ENCODE measurements around the gene RIC3.

The RIC3 gene, protein sequence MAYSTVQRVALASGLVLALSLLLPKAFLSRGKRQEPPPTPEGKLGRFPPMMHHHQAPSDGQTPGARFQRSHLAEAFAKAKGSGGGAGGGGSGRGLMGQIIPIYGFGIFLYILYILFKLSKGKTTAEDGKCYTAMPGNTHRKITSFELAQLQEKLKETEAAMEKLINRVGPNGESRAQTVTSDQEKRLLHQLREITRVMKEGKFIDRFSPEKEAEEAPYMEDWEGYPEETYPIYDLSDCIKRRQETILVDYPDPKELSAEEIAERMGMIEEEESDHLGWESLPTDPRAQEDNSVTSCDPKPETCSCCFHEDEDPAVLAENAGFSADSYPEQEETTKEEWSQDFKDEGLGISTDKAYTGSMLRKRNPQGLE

DNA sequence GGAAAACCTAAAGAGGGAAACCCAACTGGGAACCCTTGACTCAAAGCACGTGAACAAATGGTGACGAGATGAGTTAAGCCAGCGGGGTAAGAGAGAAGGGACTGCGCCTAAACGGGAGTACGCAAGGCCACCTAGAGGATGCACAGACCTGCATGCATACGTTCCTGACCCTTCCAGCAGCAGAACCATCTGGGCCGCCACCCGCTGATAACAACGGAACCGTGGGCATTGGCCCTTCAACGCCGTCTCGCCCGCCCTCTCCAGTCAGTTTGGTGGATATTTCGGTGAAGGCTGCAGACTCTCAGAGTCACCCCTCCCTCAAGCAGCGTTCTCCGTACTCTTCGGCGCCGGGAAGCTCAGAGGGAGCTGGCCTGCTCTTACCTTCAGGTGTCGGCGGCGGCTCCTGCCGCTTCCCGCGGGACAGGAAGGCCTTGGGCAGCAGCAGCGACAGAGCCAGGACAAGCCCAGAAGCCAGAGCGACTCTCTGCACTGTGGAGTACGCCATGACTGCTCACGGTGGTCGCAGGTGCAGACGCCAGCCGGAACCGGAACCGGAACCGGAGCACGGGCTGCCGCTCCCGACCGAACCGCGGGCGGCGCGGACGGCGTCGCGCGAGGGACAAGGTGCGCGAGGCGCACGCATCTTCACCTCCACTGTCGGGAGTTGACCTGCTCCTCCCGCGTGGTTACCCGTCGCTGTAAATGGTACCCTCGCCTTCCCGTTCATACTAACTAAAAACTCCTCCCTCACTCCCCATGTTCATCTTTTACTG is at the start of gene RIC3:
RIC3 (minus strand) TSS at position 541 of the 773 bp plus-strand sequence; CDS start at position 505, 36 bp downstream.
- peak; percentile 24 for DNase-seq (ENCODE audit: low read depth)

DNA sequence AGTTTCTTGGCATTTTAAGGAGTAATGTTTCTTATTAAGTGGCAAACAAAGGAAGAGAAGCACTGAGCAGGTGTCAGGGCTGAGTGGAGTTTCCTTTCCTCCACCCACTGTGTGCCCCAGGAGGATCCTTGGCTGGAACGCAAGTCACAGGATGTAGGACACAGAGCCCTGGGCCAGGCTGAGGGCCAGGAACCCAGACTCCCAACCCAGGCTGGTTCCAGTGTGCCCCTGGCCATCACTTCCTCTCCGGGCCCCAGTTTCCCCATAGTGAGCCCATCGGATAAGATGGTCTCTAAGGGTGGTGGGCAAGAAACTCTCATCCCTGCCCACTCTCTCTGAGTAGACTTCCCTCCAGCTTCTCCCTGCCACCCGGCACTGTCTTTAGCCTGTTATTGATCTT is 49.6 kb upstream of the RIC3 start:
- no peak for DNase-seq (ENCODE audit: low read depth)

DNA sequence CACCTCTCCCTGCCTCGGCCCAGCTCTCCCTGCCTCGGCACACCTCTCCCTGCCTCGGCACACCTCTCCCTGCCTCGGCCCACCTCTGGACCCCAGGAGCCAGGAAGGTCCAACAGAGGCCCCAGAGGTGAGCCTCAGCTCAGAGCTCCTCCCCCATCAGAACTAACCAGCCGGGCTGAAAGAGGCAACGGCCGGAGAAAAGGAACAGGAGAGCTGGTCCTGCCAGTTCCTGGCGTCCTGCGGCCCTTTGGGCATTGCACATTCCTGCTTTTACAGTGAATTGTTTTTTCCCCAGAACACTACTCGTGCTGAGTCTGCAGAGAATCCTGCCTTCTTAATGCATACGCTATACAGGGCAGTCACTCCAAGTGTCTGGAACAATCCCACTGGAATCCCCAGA is 49.1 kb upstream of the RIC3 start:
- no peak for DNase-seq (ENCODE audit: low read depth)

DNA sequence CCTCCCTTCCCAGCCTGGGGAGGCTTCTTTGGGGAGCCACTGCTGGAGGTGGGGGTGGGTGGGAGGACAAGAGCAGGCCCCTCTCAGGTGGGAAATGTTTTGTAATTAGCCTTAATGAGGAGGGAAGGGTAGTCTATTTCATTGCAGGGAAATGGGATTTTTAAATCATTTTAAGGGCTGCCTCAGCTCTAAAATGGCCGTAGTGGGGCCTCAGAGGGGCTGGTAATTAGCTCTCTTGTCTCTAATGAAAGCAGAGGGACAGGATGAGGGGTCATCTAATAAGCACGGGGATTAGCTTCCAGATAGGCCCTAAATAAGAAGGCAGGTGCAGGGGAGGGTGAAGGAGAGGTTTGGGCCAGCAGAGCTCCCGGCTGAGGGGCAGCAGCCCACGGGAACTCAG is 48.3 kb upstream of the RIC3 start:
- no peak for DNase-seq (ENCODE audit: low read depth)

DNA sequence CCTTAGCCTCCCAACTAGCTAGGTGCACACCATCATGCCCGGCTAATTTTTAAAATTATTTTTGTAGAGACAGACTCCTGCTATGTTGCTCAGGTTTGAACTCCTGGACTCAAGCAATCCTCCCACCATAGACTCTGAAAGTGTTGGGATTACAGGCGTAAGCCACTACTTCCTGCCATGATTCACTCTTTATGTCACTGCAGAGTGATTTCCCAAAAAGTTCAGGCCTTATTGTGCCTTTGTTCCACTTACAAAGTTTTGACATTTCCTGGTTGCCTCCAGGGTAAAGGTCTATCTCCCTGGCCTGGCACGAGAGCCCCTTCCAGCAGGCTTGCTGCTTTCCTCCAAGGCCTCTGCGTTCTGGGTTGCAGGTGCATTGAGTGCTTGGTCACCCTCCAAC is 44.6 kb upstream of the RIC3 start:
- DNase-seq (ENCODE audit: low read depth), result no peak

DNA sequence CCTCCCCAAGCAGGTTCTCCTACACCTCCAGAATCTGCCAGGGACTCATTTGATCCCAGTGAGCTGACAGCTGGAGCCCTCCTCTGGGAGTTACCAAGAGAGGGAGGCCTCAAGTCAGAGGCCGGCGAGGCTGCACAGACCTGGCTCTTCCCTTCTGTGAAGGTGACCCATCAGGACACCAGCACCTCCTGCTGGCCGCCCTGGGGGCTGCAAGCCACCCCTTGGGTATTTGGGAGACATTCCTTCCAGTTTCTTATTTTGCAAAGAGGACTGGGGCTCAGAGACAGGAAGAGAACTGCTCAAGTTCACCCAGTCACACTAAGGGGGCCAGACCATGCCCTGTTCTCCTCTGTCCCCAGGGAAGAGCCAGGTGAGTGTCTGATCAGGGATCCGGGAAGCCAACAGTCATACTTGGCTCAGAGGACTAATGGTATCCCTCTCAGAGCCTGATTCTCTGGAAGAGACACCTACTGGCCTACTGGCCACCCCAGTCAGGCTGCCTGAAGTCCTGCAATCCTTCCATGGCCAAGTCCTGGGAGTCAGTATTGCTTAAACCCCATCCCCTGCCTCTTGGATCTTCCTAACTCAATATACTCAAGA is 40.5 kb upstream of the RIC3 start:
- DNase-seq (ENCODE audit: low read depth), result no peak

DNA sequence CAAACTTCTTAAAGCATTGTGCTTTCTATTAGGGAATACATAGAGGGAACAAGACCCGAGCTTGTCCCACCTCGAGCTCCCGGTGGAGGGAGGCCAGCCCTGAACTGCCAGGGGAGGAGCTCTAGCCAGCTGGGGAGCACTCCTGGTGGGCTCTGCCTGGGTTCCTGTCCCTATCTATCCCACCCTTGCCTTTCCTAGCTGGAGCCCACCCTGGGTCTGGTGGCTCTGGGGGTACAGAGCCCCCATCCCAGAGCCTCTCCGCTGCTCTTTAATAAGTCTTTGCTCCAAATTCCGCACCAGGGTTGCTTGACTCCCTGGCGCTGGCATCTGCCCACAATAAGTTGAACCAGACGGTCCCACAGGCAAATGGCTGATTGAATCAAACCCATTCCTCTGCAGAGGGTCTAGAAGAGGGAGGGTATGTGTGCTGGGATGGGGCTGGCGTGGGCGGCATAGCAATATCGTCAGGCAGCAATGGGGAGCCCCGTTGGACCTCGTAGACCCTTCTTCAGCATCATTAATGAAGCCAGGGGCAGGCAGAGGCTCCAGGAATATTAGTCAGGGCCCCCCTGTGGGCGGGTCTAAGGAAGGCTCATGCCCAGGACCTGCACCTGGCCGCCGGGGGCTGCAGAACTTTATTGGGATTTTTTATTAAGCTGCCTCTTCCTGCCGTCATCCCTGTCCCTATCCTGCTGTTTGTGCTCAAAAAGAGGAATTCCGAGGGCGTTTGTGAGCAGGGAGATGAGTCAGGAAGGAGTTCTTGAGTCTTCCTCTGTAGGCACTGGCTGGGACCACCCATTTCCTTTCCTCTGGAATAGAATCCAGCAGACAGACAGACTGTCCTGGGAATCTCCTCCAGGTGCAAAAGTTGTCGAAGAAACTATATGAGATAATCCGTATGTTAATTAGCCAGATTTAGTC is 38.5 kb upstream of the RIC3 start:
- no peak for DNase-seq (ENCODE audit: low read depth)

GRCh38 chr11:8206251-8207079 is 37.6 kb upstream of the RIC3 start:
- no peak for DNase-seq (ENCODE audit: low read depth)

- no peak for DNase-seq (ENCODE audit: low read depth)
Observed at GRCh38 chr11:8205566-8205965, 36.7 kb upstream of the RIC3 start.

DNA sequence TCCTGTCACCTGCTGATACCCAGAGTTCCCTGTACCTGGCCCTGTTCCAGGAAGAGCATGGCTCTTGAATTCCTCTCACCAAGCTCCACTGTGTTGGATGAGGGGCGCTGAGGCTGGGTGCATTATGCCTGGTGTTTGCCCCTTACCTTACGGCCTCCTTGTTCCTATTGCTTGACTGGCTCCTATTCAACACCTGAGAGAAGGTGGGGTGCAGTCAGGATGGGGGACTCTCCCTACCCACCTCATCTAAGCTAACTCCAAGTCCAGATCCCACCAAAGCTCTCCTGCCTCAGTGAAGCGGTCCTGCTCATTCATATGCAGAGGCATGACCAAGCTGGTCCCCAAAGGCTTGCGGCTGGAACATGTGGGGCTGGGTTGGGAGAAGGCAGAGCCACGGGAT is 35.8 kb upstream of the RIC3 start:
- no peak for DNase-seq (ENCODE audit: low read depth)

DNA sequence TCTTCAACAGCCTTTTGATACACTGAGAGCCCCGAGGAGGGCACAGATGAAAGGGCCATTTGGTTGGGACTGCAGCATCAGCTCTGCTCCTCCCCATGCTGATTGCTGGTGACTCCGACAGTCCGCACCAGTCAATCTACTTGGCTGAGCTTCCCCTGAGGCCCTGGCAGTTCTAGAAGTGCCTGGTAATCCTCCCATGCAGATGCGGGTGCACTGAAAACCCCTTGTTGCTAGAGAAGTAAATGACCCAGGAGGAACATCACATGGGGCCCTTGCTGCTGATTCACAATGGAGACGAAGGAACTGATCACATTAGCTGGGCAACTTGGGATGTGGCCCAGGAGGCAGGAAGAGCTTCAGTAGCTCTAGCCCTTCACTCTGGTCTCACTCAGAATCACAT is 35.2 kb upstream of the RIC3 start:
- no peak for DNase-seq (ENCODE audit: low read depth)

- no peak for DNase-seq (ENCODE audit: low read depth)
Observed at GRCh38 chr11:8203414-8203715, 34.5 kb upstream of the RIC3 start.

- DNase-seq (ENCODE audit: low read depth), result no peak
Observed at GRCh38 chr11:8202516-8203413, 33.9 kb upstream of the RIC3 start.

- no peak for DNase-seq (ENCODE audit: low read depth)
Observed at GRCh38 chr11:8201644-8202365, 33.0 kb upstream of the RIC3 start.

DNA sequence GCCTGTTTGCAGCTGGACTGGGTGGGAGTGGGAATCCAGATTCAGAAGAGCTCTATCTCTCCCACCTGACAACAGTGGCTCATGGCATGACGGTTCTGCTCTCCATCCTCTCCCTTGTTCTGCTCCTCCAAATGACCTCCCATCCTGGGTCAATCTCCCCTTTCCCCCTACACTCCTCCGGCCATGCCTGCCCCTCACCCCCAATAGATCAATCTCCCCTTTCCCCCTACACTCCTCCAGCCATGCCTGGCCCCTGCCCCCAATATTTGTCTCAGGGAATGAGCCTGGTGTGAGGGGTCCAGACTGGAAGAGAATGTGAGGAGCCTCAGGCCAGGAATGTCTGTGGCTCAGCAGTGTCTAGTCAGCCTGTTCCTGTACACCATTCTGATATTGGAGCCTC is 30.9 kb upstream of the RIC3 start:
- no peak for DNase-seq (ENCODE audit: low read depth)

DNA sequence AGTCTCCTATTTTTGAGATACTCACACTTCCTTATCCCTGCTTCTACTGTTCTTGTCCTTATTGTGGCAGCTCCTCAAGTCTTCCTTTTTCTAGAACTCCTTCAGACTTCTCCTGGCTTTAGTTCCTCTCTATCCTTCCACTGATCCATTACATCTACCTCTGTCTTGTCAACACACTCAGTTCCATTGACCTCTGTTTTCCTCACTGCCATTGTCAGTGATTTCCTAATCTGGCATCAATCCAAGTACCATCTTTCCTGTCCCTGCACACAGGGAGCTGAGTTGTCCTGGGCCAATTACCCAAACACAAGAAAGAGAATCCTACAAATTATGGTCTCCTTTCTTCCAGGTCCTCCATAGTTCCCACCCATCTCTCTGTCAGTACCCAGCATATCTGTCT is 27.9 kb upstream of the RIC3 start:
- no peak for DNase-seq (ENCODE audit: low read depth)

DNA sequence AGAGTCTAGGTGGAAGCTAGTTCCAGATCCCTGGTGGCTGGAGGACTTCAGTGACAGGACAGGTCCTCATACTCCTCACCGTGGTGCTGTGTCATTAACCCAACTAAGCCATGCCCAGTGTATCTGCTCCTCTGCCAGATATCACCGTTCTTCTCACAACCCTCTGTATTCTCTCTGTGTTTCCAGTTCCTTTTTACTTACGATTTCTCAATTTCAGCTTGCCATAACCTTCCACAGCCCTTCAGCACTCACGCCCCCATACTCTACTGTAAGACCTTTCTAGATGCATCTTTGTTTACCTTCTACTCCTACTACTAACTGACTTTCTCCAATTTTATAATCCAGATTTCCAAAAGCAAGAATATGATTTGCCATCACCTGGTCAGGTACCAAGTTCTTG is 26.1 kb upstream of the RIC3 start:
- DNase-seq (ENCODE audit: low read depth), result no peak

DNA sequence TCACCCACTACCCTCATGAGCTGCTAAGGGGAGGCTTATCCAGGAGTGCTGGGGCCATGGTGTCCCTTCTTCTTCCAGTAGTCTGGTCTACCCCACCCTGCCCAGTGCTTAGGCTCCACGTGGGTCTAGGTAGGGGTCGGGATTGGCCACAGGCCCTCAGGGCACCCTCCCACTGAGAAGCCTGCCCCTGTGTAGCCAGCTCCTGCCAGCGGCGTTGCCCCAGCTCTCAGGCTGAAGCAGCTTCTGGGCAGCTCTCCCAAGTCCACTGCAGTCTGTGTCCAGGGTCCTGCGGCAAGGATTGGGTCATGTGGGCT is 24.0 kb upstream of the RIC3 start:
- DNase-seq (ENCODE audit: low read depth), result no peak

DNA sequence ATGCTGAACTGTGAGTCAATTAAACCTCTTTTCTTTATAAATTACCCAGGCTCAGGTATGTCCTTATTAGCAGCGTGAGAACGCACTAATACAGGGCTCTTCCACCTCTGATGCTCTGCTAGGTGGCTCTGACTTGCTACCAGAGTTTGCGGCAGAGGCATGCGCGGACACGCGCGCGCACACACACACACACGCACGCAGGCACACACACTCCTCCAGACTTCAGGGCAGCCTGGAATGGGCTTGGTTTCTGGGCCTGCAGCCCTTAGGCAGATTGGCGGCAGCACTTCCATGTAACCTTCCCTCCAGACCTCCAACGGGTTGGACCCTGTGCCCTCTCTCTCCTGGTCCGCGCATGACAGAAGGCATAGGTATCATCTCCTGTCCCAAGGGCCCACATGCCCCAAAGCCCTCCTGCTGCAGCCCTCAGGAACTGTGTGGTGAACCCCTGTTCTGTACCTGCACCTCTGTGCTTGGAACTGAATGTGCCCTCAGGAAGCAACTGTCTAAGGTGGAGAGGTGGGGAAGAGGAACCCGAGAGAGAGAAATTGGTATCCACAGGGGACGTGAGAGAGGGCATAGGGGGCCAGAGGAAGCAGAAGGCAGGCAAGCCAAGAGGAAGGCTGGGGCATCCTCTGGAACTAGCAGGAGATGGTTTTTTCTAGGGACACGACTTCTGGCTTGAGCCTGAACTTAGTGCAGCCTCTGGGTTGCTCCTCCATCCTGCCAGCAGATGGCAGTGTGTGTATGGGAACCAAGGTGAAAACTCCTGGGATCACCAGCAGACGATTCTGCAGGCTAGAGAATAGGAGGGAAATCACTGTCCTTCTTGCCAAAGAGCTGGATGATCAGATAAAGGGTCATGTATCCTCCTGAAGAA is 23.4 kb upstream of the RIC3 start:
- DNase-seq (ENCODE audit: low read depth), result no peak

All from stimulated activated CD8-positive, alpha-beta memory T cell treated with anti-CD3 and anti-CD28 coated beads, Interleukin-12 subunit alpha, Interleukin-12 subunit beta, amount 100 ng/mL, for 4 hours (primary cell).